Activated naive CD4-positive, alpha-beta T cell treated with anti-CD3 and anti-CD28 coated beads, Interleukin-2, amount 50 U/mL, for 24 hours (primary cell): ENCODE measurements around the gene UBE2O.

ENCODE experiments used
- H3K27ac Mint-ChIP-seq: one replicate; pipeline ENCODE4 v1.8.0; 2021; ENCODE audit warnings: mild to moderate bottlenecking, mixed read lengths
- H3K27me3 Mint-ChIP-seq: one replicate; pipeline ENCODE4 v1.8.0; 2021; ENCODE audit warnings: mixed read lengths
- H3K36me3 Mint-ChIP-seq: one replicate; pipeline ENCODE4 v1.8.0; 2021; ENCODE audit warnings: mixed read lengths
- H3K4me1 Mint-ChIP-seq: one replicate; pipeline ENCODE4 v1.8.0; 2021; ENCODE audit warnings: mixed read lengths
- H3K4me3 Mint-ChIP-seq: one replicate; pipeline ENCODE4 v1.8.0; 2021; ENCODE audit warnings: mild to moderate bottlenecking, mixed read lengths
- H3K9me3 Mint-ChIP-seq: one replicate; pipeline ENCODE4 v1.8.0; 2021; ENCODE audit warnings: mixed read lengths

The UBE2O gene

DNA sequence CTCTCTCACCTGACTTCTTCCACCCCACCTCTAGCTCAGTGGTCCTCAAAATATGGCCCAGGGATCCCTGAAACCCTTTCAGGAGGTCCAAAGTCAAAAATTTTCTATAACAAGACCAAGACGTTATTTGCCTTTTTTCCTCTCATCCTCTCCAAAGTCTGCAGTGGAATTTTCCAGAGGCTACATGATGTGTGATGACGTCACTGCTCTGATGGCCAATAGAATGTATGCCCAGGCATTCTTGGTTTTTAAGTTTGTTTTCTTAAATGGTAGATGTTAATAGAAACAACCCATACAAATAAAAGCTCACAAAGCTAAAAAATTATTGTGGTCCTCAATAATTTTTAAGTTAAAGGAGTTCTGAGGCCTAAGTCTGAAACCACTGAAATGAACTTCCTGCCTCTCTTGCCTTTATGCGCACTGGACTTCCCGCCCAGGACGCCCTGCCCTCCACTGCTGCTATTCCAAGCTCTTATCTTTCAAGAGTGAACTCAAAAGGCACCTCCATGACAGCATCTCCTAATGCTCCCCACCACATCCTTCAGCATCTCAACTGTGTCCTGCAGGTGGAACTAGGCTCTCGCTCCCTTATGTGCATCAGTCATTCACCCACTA is 13.5 kb downstream of the UBE2O start:
- no peak overlapping the region for H3K27ac Mint-ChIP-seq
- H3K4me3 Mint-ChIP-seq: no peak overlapping the region
- no peaks in the 10 kb centered on the region for H3K27me3 Mint-ChIP-seq
- no peaks in the 10 kb centered on the region for H3K9me3 Mint-ChIP-seq
- peaks cover 5% of the 10 kb centered on the region for H3K36me3 Mint-ChIP-seq
- peaks cover 60% of the 10 kb centered on the region for H3K4me1 Mint-ChIP-seq

DNA sequence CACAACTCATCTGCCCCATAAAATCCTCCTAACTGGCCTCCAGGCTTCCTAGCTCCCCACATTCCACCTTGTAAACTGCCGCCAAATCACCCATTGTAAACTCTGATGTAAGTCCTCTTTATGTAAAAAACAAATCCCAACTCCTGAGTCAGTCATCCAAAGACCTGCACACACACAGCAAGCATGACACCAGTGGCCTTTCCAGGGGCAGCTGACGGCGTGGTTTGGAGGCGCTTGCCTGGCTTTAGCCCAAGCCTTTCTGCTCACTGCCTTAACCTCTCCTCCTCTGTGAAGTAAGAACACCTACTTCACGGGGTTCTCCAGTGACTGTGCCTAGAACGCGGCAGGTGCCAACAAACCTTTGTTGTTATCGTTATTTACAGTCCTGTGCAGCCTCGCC is 14.0 kb downstream of the UBE2O start:
- H3K27me3 Mint-ChIP-seq: no peaks in the 10 kb centered on the region
- peaks cover 5% of the 10 kb centered on the region for H3K36me3 Mint-ChIP-seq
- H3K4me3 Mint-ChIP-seq: no peak overlapping the region
- peaks cover 62% of the 10 kb centered on the region for H3K4me1 Mint-ChIP-seq
- no peak overlapping the region for H3K27ac Mint-ChIP-seq
- H3K9me3 Mint-ChIP-seq: no peaks in the 10 kb centered on the region

DNA sequence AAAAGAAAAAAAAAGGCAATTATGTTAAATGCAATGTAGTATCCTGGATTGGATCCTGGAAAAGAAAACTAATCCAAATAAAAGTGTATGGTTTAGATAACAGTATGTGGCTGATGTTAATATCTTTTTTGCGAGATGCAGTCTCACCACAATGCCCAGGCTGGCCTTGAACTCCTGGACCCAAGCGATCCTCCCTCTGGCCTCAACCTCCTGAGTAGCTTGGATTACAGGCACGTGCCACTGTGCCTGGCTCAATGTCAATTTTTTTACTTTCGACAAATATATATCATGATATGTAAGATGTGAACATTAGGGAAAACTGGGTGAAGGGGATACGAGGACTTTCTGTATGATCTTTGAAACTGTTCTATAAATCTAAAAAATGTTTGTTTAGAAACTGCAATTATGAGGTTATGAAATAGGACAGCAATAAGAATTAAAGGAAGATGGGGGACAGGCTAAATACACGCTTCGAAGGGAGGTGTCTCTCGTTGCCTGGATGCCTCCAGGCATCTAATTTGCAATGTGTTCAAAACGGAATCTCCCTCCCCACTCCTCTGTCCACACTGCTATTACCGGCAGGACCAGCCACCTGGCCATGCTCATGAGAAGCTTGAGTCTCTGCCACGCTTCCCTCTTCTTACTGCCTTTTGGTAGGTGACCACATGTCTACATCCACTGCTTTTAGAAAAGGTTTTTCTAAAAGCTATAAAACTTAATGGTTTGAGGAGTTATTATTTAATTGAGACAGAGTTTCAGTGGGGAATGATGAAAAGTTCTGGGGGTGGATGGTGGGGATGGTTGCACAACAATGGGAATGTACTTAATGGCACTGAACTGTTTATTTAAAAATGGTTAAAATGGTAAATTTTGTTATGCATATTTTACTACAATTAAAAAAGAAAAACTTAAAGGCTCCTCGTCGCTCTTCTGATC is 15.2 kb downstream of the UBE2O start:
- Mint-ChIP-seq H3K4me1 (peaks cover 59% of the 10 kb centered on the region), H3K27me3 (no peaks in the 10 kb centered on the region), H3K9me3 (no peaks in the 10 kb centered on the region), H3K27ac (no peak overlapping the region), H3K36me3 (peaks cover 3% of the 10 kb centered on the region), H3K4me3 (no peak overlapping the region)

DNA sequence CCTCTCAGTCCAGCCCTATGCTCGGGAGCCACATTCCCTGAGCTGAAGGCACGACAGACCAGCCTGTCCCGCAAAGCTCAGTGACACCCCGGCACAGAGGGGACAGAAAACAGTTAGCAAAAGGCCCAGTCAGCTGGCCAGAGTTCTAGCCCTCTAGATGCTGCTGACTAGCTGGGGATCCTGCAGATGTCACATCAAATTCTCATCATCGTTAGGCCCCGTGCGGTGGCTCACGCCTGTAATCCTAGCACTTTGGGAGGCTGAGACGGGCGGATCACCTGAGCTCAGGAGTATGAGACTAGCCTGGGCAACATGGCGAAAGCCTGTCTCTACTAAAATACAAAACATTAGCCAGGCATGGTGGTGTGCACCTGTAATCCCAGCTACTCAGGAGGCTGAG is 17.2 kb downstream of the UBE2O start:
- no peaks in the 10 kb centered on the region for H3K27me3 Mint-ChIP-seq
- H3K9me3 Mint-ChIP-seq: no peaks in the 10 kb centered on the region
- no peak overlapping the region for H3K4me3 Mint-ChIP-seq
- H3K27ac Mint-ChIP-seq: no peak overlapping the region
- peaks cover 3% of the 10 kb centered on the region for H3K36me3 Mint-ChIP-seq
- H3K4me1 Mint-ChIP-seq: peaks cover 48% of the 10 kb centered on the region

DNA sequence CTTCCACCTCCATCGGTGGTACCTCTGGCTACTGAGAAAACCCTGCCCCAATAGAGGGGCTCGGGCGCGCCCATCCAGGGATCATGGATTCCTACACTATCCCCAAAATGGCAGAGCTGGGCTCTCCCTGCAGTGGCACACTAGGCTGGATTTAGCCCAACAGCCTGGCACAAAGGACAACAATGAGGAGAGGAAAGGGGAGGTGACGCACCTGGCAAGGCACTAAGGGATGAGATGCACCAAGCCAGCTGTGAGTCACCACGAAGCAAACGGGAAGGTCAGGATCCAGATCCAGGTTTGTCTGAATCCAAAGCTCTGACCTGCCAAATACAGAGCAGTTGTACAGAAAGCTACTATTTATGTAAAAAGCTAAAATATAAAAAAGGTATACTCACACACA is 18.1 kb downstream of the UBE2O start:
- no peak overlapping the region for H3K27ac Mint-ChIP-seq
- H3K36me3 Mint-ChIP-seq: peaks cover 3% of the 10 kb centered on the region
- no peak overlapping the region for H3K4me3 Mint-ChIP-seq
- no peaks in the 10 kb centered on the region for H3K27me3 Mint-ChIP-seq
- H3K9me3 Mint-ChIP-seq: no peaks in the 10 kb centered on the region
- H3K4me1 Mint-ChIP-seq: peaks cover 50% of the 10 kb centered on the region

DNA sequence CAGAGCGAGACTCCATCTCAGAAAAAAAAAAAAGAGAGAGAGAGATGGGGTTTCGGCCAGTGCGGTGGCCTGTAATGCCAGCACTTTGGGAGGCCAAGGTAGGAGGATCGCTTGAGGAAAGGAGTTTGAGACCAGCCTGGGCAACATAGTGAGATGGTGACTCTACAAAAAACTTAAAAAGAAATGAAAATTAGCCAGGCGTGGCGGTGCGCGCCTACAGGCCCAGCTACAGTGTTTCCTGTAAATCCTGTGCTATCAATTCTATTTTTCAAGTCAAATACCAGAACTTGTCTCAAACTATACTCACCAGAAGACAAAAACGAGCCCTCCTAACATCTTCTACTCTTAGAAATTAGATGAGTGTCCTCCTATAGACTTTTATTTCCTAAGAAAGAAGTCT is 19.3 kb downstream of the UBE2O start:
- peaks cover 40% of the 10 kb centered on the region for H3K4me1 Mint-ChIP-seq
- no peak overlapping the region for H3K4me3 Mint-ChIP-seq

DNA sequence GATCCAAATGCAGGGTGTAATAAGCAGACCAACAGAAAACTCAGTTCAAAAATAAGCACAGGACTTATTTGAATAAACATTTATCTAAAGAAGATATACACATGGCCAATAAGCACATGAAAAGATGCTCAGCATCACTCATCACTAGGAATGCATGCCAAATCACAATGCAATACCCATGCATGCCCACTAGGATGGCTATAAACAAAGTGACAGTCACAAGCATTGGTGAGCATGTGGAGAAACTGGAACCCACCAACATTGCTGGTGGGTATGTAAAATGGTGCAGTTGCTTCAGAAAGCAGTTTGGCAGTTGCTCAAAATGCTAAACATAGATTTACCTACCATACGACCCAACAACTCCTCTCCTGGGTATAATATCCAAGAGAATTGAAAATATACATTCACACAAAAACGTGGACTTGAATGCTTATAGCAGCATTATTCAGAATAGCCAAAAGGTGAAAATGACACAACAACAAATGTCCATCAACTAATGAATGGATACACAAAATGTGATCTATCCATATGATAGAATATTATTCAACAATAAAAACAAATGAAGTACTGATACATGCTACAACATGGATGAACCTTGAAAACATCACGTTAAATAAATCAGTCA is 20.1 kb downstream of the UBE2O start:
- no peaks in the 10 kb centered on the region for H3K27me3 Mint-ChIP-seq
- peaks cover 40% of the 10 kb centered on the region for H3K4me1 Mint-ChIP-seq
- H3K9me3 Mint-ChIP-seq: no peaks in the 10 kb centered on the region
- H3K4me3 Mint-ChIP-seq: no peak overlapping the region
- no peak overlapping the region for H3K27ac Mint-ChIP-seq
- peaks cover 3% of the 10 kb centered on the region for H3K36me3 Mint-ChIP-seq

More for the DNA sequence above, 19.3 kb downstream of the UBE2O start:
- Mint-ChIP-seq H3K9me3 (no peaks in the 10 kb centered on the region), H3K36me3 (peaks cover 3% of the 10 kb centered on the region), H3K27me3 (no peaks in the 10 kb centered on the region), H3K27ac (no peak overlapping the region)

DNA sequence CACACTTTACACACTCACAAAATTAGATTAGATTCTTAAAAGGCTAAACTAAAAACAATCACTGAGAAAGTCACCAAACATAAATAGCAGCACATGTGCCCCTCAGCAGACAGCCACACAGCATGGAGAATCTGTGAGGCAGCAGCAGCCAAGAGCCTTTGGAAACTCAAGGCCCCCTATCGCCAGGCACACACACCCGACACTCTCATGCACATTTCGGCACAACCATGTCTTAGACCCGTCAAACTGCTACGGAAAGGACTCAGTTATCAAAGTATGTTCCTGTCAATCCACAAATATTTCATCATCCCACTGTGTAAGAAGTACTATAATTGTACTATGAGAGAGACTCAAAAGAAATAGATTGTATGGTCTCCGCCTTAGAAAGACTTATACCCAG is 20.9 kb downstream of the UBE2O start:
- H3K9me3 Mint-ChIP-seq: no peaks in the 10 kb centered on the region
- H3K36me3 Mint-ChIP-seq: peaks cover 3% of the 10 kb centered on the region
- no peak overlapping the region for H3K27ac Mint-ChIP-seq
- H3K4me1 Mint-ChIP-seq: peaks cover 46% of the 10 kb centered on the region
- no peak overlapping the region for H3K4me3 Mint-ChIP-seq
- no peaks in the 10 kb centered on the region for H3K27me3 Mint-ChIP-seq

DNA sequence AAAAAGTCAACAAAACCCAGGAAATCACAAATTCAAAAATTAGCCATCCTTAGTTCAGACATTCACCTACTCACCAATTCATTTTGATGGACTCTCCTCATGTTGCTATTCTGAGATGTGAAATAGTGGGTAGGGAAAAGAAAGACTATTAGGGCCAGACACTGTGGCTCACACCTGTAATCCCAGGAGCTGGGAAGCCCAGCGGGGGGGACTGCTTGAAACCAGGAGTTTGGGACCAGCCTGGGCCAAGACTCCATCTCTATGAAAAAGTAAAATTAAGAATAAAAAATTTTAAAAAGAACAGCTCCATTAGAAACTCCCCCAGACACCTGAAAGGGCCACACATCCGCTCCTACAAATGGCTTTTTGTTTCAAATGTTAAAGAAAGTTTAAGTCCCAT is 21.4 kb downstream of the UBE2O start:
- peaks cover 48% of the 10 kb centered on the region for H3K4me1 Mint-ChIP-seq

DNA sequence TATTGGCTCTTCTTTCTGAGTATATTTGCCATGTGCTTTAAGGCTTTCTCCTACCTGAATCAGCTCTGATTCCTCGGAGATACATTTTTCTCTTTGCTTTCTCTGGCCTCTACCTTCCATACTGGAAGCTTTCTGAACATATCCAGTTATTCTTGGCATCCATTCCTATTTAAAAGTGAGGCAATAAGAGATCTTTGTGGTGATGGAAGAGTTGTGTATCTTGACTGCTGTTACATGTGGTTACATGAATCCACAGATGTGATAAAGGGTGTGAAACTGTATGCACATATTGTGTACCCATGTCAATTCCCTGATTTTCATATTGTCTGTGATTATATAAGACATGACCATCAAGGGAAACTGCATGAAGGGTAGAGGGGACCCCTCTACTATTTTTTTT is 24.4 kb downstream of the UBE2O start:
- Mint-ChIP-seq H3K27ac (no peak overlapping the region), H3K4me3 (no peak overlapping the region), H3K4me1 (peaks cover 44% of the 10 kb centered on the region)

More for the DNA sequence above, 21.4 kb downstream of the UBE2O start:
- no peaks in the 10 kb centered on the region for H3K27me3 Mint-ChIP-seq
- H3K27ac Mint-ChIP-seq: no peak overlapping the region
- H3K9me3 Mint-ChIP-seq: no peaks in the 10 kb centered on the region
- H3K4me3 Mint-ChIP-seq: no peak overlapping the region
- H3K36me3 Mint-ChIP-seq: peaks cover 3% of the 10 kb centered on the region

DNA sequence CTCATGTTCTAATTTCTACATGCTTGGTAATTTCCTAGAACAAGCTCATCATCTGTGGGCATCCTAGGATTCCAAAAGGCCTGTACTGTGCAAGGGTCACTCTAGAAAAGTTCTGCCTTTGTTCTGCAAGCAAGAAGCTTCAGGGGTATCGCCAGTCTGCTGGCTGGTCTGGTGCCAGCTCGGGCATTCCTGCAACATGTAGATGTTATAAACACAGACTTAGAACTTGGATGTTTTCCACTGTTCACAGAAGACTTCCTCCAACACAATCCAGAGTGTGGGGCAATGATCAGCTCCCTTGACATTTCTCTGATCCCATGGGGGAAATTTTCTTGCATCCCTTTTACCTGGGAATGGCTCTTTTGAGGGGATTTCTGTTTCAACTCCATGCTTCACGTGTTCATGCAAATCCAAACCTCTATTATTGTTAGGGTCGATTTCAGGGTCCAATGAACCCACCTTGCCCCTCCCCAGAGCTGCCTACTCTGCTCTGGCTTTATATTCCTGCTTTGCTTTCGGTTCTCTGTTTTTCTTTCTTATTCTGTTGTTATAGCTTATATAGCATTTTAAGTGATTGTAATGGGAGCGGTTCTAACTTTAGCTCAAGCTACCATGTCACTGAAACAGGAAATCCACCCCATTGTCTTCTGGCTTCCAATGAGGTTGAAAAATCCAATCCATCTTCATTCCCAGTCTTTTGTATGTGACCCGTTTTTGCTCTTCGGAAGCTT is 25.3 kb downstream of the UBE2O start:
- Mint-ChIP-seq H3K36me3 (peaks cover 3% of the 10 kb centered on the region), H3K4me1 (peaks cover 43% of the 10 kb centered on the region), H3K27me3 (no peaks in the 10 kb centered on the region), H3K9me3 (no peaks in the 10 kb centered on the region), H3K4me3 (no peak overlapping the region), H3K27ac (no peak overlapping the region)

More for the DNA sequence above, 24.4 kb downstream of the UBE2O start:
- no peaks in the 10 kb centered on the region for H3K27me3 Mint-ChIP-seq
- peaks cover 3% of the 10 kb centered on the region for H3K36me3 Mint-ChIP-seq
- H3K9me3 Mint-ChIP-seq: no peaks in the 10 kb centered on the region

DNA sequence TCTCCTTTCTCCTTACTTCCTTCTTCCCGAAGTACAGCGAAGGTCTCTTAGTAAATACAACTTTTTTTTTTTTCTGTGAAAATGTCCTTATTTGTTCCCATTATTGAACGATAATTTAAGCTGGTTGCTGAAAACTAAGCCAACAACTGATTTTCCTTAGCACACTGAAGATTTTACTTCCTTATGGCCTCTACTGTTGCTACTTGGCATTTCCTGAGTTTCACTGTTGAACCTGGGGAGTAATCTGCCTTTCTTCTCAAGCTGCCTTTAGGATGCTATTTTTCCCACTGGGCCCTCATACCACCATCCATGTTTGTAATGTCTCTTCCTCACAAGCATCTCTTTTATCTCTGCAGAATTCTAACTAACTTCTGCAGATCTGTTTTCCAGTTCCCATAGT is 26.1 kb downstream of the UBE2O start:
- H3K4me1 Mint-ChIP-seq: peaks cover 39% of the 10 kb centered on the region
- no peak overlapping the region for H3K4me3 Mint-ChIP-seq
- peaks cover 3% of the 10 kb centered on the region for H3K36me3 Mint-ChIP-seq
- no peaks in the 10 kb centered on the region for H3K9me3 Mint-ChIP-seq
- no peak overlapping the region for H3K27ac Mint-ChIP-seq
- no peaks in the 10 kb centered on the region for H3K27me3 Mint-ChIP-seq

DNA sequence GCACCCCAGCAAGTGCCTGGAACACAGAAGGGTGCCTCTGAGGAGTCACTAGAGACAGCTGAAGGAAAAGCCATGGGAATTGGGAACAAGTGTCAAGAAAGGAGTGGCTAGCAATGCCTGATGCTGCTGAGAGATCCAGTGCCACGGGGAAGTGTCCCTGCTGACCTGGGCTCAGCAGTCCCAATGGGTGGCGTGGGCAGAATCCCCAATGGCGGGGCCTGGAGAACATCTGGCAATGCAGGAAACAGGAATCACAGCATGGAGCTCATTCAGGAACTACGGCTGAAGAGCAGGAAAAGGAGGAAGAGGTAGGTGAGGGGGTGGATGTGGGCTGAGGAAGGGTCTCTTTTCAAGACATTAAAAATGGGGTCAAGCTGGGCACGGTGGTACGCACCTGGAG is 30.1 kb downstream of the UBE2O start:
- H3K27ac Mint-ChIP-seq: no peak overlapping the region

DNA sequence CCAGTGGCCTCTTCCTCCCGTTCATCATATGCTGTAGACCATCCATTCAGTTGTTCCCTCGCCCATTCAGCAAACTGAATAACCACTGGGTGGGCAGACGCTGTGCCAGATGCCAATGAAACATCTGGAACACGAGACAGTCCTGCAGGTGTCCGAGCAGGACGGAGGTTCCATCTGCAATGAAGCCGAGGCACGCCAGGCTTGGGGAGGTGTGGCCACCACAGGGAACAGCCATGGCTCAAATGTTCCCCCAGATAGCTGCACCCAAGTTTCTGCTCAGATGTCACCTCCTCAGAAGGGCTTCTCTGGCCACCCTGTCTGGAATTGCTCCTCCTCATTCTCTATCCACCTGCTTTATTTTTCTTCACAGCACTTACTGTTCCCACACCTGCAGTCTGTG is 30.5 kb downstream of the UBE2O start:
- Mint-ChIP-seq H3K27me3 (no peaks in the 10 kb centered on the region), H3K4me3 (no peak overlapping the region), H3K27ac (no peak overlapping the region), H3K4me1 (peaks cover 40% of the 10 kb centered on the region), H3K9me3 (no peaks in the 10 kb centered on the region), H3K36me3 (peaks cover 7% of the 10 kb centered on the region)

More for the DNA sequence above, 30.1 kb downstream of the UBE2O start:
- no peaks in the 10 kb centered on the region for H3K9me3 Mint-ChIP-seq
- peaks cover 37% of the 10 kb centered on the region for H3K4me1 Mint-ChIP-seq
- H3K27me3 Mint-ChIP-seq: no peaks in the 10 kb centered on the region
- no peak overlapping the region for H3K4me3 Mint-ChIP-seq
- H3K36me3 Mint-ChIP-seq: peaks cover 3% of the 10 kb centered on the region

DNA sequence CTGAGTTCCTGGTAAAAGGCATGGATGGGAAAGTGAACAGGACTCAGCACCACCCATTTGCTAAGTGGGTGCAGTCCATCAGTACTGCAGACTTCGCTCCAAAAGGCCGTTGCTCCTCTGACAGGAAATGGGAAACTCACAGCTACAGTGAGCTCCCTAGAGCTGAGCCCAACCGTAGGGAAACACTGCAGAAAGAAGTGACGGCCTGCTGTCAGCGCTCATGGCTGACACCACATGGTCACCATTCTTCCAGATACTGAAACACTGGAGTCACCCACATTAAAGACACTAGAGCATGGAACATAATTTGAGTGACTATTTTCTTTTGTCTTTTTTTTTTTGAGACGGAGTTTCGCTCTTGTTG is 31.9 kb downstream of the UBE2O start:
- H3K4me3 Mint-ChIP-seq: no peak overlapping the region
- no peak overlapping the region for H3K27ac Mint-ChIP-seq
- peaks cover 32% of the 10 kb centered on the region for H3K4me1 Mint-ChIP-seq
- H3K9me3 Mint-ChIP-seq: no peaks in the 10 kb centered on the region
- peaks cover 7% of the 10 kb centered on the region for H3K36me3 Mint-ChIP-seq
- H3K27me3 Mint-ChIP-seq: no peaks in the 10 kb centered on the region
